GM12875 (cell line): Measurements from ENCODE around the gene FANCC.

Source experiments
- H3K4me3 ChIP-seq: one replicate; pipeline ENCODE4 v1.5.1; 2011; ENCODE audit warnings: low read depth, low read length, control low read depth
- TF ChIP-seq, protein P1 (sequence below): IDR thresholded peaks from 2 replicates; pipeline ENCODE4 v1.5.1; 2011; ENCODE audit warnings: low read depth, mild to moderate bottlenecking, control low read depth, inconsistent platforms, low read length, moderate library complexity, borderline replicate concordance; ENCODE audit not compliant: insufficient read depth

The FANCC gene

DNA sequence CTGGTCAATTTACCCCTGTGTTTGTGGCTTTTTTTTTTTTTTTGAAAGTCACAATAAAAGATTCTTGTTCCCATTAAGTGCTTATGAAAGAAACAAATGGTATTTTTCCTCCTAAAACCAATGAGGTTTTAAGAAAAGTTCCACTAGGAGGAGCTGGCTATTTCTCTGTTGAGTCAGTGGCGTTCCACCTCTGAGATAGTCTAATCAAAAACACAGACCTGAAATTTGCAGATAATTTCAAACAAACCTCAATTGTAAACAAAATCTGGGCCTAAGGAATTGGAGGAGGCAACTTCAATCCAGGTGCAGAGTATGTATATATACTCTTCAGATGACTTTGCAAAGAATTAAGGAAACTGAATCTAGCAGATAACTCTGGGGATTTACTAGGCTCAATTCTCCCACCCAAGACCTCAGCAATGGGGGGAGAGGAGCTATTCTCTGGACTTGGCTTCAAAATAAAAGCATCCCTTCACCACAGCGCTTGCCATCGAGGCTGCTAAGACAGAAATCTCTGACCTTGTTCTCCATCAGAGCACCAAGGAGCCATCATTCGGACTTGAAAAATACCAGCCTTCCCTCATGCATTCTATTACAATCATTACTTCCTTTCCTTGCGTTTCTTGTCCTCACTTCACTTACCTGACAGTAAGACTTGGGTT lies 52.4 kb downstream of the FANCC start:
- TF ChIP-seq, protein P1, sequence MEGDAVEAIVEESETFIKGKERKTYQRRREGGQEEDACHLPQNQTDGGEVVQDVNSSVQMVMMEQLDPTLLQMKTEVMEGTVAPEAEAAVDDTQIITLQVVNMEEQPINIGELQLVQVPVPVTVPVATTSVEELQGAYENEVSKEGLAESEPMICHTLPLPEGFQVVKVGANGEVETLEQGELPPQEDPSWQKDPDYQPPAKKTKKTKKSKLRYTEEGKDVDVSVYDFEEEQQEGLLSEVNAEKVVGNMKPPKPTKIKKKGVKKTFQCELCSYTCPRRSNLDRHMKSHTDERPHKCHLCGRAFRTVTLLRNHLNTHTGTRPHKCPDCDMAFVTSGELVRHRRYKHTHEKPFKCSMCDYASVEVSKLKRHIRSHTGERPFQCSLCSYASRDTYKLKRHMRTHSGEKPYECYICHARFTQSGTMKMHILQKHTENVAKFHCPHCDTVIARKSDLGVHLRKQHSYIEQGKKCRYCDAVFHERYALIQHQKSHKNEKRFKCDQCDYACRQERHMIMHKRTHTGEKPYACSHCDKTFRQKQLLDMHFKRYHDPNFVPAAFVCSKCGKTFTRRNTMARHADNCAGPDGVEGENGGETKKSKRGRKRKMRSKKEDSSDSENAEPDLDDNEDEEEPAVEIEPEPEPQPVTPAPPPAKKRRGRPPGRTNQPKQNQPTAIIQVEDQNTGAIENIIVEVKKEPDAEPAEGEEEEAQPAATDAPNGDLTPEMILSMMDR = no peak
- no peak overlapping the region for H3K4me3 ChIP-seq

DNA sequence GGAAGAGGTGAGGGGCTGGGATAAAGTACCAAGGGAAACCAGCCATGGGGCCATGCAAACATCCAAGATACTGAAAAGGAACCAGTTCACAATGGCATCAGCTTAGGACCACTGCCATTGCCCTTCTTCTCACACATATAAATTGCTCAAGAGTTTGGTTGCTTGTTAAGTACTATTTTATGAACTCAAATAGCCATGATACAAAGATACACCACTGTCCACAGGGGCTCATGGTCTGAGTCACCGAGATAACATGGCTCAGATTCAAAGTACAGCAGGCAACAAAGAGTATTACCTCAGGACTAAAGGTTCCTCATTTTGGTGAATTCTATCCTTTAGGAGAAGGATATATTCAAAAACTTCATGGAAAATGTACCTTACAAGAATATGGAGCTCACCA lies 55.6 kb downstream of the FANCC start:
- H3K4me3 ChIP-seq = no peak overlapping the region
- TF ChIP-seq, protein P1 = no peak

- TF ChIP-seq, protein P1 = no peak
- no peak overlapping the region for H3K4me3 ChIP-seq
These were observed 66.9 kb downstream of the FANCC start for GRCh38 chr9:95250462-95251221.

GRCh38 chr9:95249986-95250385 lies 67.5 kb downstream of the FANCC start:
- TF ChIP-seq, protein P1 = no peak
- H3K4me3 ChIP-seq = no peak overlapping the region

DNA sequence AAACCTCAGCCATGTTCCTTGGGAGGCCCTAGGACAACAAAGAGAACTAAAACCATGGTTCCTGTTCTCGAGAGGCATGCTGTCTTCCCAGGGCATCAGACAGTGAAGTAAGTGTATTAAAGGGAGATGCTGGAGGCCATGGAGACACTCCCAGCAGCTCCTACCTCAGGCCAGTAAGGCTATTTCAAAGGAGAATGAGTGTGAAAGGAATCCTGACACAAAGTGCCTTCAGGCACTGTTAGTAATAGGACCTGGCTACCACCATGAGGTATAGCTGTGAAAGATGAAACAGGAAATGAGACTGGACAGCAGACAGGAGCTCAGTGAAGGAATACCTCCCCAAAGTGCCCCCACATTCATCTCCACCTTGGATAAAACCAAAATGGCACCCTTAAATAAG lies 71.0 kb downstream of the FANCC start:
- H3K4me3 ChIP-seq = no peak overlapping the region
- TF ChIP-seq, protein P1 = no peak

DNA sequence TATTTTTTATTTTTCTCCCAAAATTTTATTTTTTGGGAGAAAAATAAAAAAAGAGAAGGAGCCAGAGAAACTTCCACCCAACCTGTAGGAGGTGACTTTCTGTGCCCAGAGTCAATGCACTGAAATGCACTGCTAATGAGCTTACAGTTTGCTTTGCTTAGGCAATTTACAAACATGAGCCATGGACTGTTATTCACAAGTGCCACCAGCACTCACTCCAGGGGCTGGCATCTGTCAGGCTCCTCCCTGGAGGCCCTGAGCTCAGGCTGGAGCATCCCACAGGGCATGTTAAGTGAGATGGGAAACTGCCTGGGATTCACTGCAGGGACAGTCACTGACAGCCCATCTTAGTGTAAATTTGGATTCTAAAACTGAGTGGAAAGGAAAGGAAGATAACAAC lies 74.9 kb downstream of the FANCC start:
- no peak overlapping the region for H3K4me3 ChIP-seq
- TF ChIP-seq, protein P1 = no peak

DNA sequence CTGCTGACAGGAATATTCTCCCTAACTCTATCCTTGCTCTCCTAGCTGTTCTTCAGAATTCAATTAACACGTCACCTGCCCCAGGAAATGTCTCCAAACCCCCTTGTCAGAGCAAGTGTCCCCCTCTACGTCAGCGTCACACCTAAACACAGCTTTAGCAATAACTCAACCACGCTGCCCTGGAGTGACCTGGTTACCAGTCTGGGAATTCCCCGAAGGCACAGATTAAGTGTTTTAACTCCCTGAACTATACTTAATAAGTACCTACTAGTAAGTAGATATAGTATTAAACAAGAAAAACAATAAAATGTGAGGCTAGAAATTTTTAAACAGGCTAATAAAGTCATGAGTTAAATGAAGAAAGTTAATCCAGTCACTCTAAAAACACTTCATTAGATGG lies 78.4 kb downstream of the FANCC start:
- TF ChIP-seq, protein P1 = no peak
- H3K4me3 ChIP-seq = no peak overlapping the region
